D721Med (cell line): ENCODE data around the gene RPS6KC1.

ENCODE experiments used
- DNase-seq: peaks from one replicate; pipeline ENCODE4 v3.0.0; 2011; ENCODE audit warnings: low spot score; ENCODE audit not compliant: insufficient read length
- FAIRE-seq: peaks from 2 replicates; lab custom pipeline; 2011; peaks lifted over from hg19 to GRCh38; lab: Jason Lieb, UNC
- CTCF ChIP-seq: IDR thresholded peaks from 2 replicates; pipeline ENCODE4 v1.5.1; 2012; ENCODE audit warnings: mild to moderate bottlenecking, control low read depth; ENCODE audit not compliant: insufficient read depth; ENCODE audit errors: missing control alignments

The RPS6KC1 gene

GRCh38 chr1:213281640-213282301 is 230.7 kb downstream of the RPS6KC1 start:
- DNase-seq (no peak), FAIRE-seq (no peak)
- no peak for TF ChIP-seq CTCF

- FAIRE-seq (no peak), DNase-seq (no peak)
- TF ChIP-seq CTCF: no peak
These were observed 233.6 kb downstream of the RPS6KC1 start for GRCh38 chr1:213284626-213285025.

GRCh38 chr1:213286235-213286634 is 235.2 kb downstream of the RPS6KC1 start:
- no peak for FAIRE-seq
- no peak for TF ChIP-seq CTCF
- no peak for DNase-seq

- no peak for TF ChIP-seq CTCF
- DNase-seq (no peak), FAIRE-seq (no peak)
These were observed 236.9 kb downstream of the RPS6KC1 start for GRCh38 chr1:213287987-213288386.

- FAIRE-seq: no peak
- DNase-seq: no peak
These were observed 240.5 kb downstream of the RPS6KC1 start for GRCh38 chr1:213291526-213291925.

GRCh38 chr1:213292614-213293013 is 241.6 kb downstream of the RPS6KC1 start:
- DNase-seq (no peak), FAIRE-seq (no peak)
- TF ChIP-seq CTCF: no peak

More at GRCh38 chr1:213291526-213291925, 240.5 kb downstream of the RPS6KC1 start:
- no peak for TF ChIP-seq CTCF

GRCh38 chr1:213295860-213296259 is 244.8 kb downstream of the RPS6KC1 start:
- TF ChIP-seq CTCF: no peak
- peak; percentile 21 for FAIRE-seq
- DNase-seq: no peak
